ENCODE data around the gene BMERB1.

DNA sequence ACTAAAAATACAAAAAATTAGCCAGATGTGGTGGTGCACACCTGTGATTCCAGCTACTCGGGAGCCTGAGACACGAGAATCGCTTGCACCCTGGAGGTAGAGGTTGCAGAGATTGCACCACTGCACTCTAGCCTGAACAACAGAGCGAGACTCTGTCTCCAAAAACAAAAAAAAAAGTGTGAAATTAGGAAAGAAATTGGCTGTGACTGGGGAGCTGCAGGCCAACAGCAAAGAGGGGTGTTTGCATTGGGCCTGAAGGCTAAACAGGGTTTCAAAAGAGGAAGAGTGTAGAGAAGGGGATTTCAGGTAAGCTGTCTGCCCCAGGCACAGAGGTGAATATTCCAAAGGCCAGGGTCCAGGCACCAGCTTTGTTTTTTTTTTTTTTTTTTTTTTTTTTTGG is 9.4 kb downstream of the BMERB1 start:
- TF ChIP-seq, protein P1, sequence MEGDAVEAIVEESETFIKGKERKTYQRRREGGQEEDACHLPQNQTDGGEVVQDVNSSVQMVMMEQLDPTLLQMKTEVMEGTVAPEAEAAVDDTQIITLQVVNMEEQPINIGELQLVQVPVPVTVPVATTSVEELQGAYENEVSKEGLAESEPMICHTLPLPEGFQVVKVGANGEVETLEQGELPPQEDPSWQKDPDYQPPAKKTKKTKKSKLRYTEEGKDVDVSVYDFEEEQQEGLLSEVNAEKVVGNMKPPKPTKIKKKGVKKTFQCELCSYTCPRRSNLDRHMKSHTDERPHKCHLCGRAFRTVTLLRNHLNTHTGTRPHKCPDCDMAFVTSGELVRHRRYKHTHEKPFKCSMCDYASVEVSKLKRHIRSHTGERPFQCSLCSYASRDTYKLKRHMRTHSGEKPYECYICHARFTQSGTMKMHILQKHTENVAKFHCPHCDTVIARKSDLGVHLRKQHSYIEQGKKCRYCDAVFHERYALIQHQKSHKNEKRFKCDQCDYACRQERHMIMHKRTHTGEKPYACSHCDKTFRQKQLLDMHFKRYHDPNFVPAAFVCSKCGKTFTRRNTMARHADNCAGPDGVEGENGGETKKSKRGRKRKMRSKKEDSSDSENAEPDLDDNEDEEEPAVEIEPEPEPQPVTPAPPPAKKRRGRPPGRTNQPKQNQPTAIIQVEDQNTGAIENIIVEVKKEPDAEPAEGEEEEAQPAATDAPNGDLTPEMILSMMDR (IDR thresholded peaks at IDR 0.05; ENCODE audit: low read depth, low read length) = no peak
- no peak for TF ChIP-seq POLR2A (IDR thresholded peaks at IDR 0.05; ENCODE audit: extremely low read depth, insufficient read length)

Measured in NB4 (cell line).